Ovary (tissue), 9 donors: ENCODE data around the gene RNF41. TPM values are rescaled to one million over a fixed set of nuclear protein-coding genes. Genes with fewer than 3 reads are reported as not detected.

ENCODE experiments used
- DNase-seq, 5 donors: peaks; one replicate each; pipeline ENCODE4 v3.0.0-alpha.2; 2019 to 2020
- H3K27ac ChIP-seq, 2 donors: fragments of 200-600 bp; one replicate each; pipeline versions ENCODE4 v1.5.1 to v1.8.0; 2019 to 2022
- H3K27me3 ChIP-seq: fragments of 200-600 bp; one replicate; pipeline ENCODE4 v1.8.0; 2022
- H3K36me3 ChIP-seq: fragments of 200-600 bp; sonication (generic); one replicate; pipeline ENCODE4 v1.5.1; 2019
- H3K4me1 ChIP-seq: one replicate; pipeline ENCODE4 v1.8.1; 2013; ENCODE audit warnings: mild to moderate bottlenecking, moderate library complexity; ENCODE audit not compliant: insufficient read depth
- H3K4me3 ChIP-seq: fragments of 200-600 bp; sonication (generic); one replicate; pipeline ENCODE4 v1.5.1; 2017
- H3K9me3 ChIP-seq, 2 donors: fragments of 200-600 bp in 1 of 2; sonication (generic) in 1 of 2; one replicate each; pipeline versions ENCODE4 v1.5.1 to v1.8.1; 2013 to 2019; ENCODE audit warnings: mild to moderate bottlenecking in 1 of 2, moderate library complexity in 1 of 2
- CTCF ChIP-seq, 3 donors: fragments of 450-650 bp in 2 of 3; fragments of 200-600 bp in 1 of 3; IDR thresholded peaks; one replicate each; pipeline versions ENCODE4 v1.5.1 to v1.8.0; 2016 to 2022; ENCODE audit warnings: antibody characterized with exemption in 3 of 3, mild to moderate bottlenecking in 1 of 3
- EP300 ChIP-seq: sonication (generic); formaldehyde crosslinking; IDR thresholded peaks from one replicate; pipeline ENCODE4 v1.6.1; 2017; ENCODE audit warnings: antibody characterized with exemption
- POLR2A ChIP-seq: fragments of 450-650 bp; IDR thresholded peaks from one replicate; pipeline ENCODE4 v1.6.1; 2017; ENCODE audit warnings: antibody characterized with exemption, mild to moderate bottlenecking, moderate library complexity
- WGBS, 3 donors: extraction: QIAGEN DNeasy Blood & Tissue Kit in 1 of 3; methylation state at CpG; one replicate each; pipeline versions ENCODE4 v1.1.5 to v1.1.7; 2013 to 2017; 5-methylcytosine and 5-hydroxymethylcytosine counted together
- intact Hi-C, 4 donors: fragments of 100-400 bp; cut with DNase I; formaldehyde crosslinking; loops; one replicate each; pipeline versions ENCODE4 v1.11.0 to v1.15.1; 2022 to 2023
- polyA plus RNA-seq, 2 donors: library from polyadenylated mRNA; stranded (reverse); fragments of 200-250 nt in 1 of 2; fragments of 350-450 nt in 1 of 2; fragmentation: Illumina TruSeq in 1 of 2; extraction: RNeasy Lipid Tissue Mini Kit (QIAGEN cat#74804) in 1 of 2; gene quantifications; one replicate each; pipeline ENCODE4 v1.2.3, GENCODE V29; 2013 to 2014
- total RNA-seq, 7 donors: library from RNA; depleted of rRNA in 2 of 7; stranded (reverse); fragments of >200 nt in 2 of 7; fragmentation: NEBNext Ultra II Directional in 3 of 7; extraction: Animal tissue kit (Norgen Biotek cat#: 25700) in 3 of 7; gene quantifications; one replicate each; pipeline versions ENCODE4 v1.1.0 to v1.2.4, GENCODE V29; 2016 to 2023
- donor health status: DM: no; HTN: no; CAD: no; lungs with moderate emphysema.
- donor health status: DM: no; HTN: no; CAD: no.
- donor health status: Bipolar disorder and iron deficiency.
- donor health status: DM: yes; HTN: yes; CAD: no.
- donor health status: DM: no; HTN: no; CAD: no.
- donor health status: DM: yes; HTN: yes; CAD: no.

Gene RNF41
- total and polyA plus RNA-seq, 9 donors, result 29.4 to 55.6 (median 40.6) TPM

GRCh38 chr12:56255671-56256070 lies 33.9 kb upstream of the RNF41 start:
- Histone ChIP-seq H3K36me3 (peaks cover 2% of the 10 kb centered on the region), H3K9me3 (no peaks in the 10 kb centered on the region), H3K4me3 (no peak overlapping the region), H3K27ac (no peak overlapping the region), H3K27me3 (no peaks in the 10 kb centered on the region), H3K4me1 (peaks cover 4% of the 10 kb centered on the region)
- intact Hi-C loops, result no loop called here
- DNase-seq, result no peak
- 82 to 85% (median 84%) methylated on average over 7 of the region's 7 CpGs for WGBS, 3 donors
- no peak for TF ChIP-seq POLR2A
- no peak for TF ChIP-seq CTCF (IDR thresholded peaks at IDR 0.05)
- no peak for TF ChIP-seq EP300

DNA sequence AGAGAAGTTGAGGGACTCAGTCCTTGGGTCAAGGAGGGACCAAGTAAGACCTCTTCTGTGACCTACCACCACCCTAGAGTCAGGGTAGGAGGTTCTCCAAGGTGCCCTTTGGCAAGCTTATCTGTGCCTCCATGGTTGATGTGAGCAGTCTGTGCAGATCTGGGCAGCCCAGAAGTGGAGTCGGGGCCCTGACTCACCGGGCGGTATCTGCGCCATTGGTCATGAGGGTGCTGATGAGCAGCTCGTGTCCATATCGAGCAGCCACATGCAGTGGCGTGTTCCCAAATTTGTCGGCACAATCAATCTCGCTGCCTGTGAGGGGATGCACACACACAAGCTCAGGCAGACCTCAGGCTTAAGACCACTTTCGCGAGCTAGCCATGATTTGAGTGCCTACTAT lies 31.4 kb upstream of the RNF41 start:
- no peak for DNase-seq
- Histone ChIP-seq H3K27me3 (no peaks in the 10 kb centered on the region), H3K36me3 (peaks cover 2% of the 10 kb centered on the region), H3K9me3 (no peaks in the 10 kb centered on the region), H3K4me1 (peaks cover 4% of the 10 kb centered on the region), H3K4me3 (no peak overlapping the region), H3K27ac (no peak overlapping the region)
- TF ChIP-seq EP300 (no peak), CTCF (IDR thresholded peaks at IDR 0.05) (no peak), POLR2A (no peak)
- WGBS, 3 donors, result 89 to 92% (median 92%) methylated on average over 11 of the region's 11 CpGs
- intact Hi-C loops, result no loop called here

DNA sequence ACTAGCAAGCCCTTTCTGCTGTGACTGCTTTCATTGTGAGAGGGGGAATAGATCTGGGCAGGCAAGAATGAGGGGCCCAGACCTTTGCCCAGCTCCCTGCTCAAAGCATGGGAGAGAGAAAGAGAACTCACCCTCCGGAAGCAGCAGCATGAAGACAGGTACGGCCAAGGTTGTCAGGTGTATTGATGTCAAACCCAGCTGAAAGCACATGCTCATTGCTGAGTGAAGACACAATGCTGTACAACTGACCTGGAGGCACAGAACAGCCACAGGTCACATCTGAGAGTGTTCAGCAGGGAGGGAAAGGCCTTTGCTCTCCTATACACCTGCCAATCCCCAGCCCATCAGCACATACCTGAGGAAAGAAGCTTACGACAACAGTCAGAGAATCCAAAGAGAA lies 30.9 kb upstream of the RNF41 start:
- TF ChIP-seq EP300, result no peak
- TF ChIP-seq CTCF (IDR thresholded peaks at IDR 0.05), result no peak
- TF ChIP-seq POLR2A, result no peak
- intact Hi-C loops, result no loop called here

GRCh38 chr12:56248711-56249110 lies 27.0 kb upstream of the RNF41 start:
- intact Hi-C loops, result no loop called here
- no peaks in the 10 kb centered on the region for H3K27me3 ChIP-seq
- H3K9me3 ChIP-seq, result no peaks in the 10 kb centered on the region
- no peak overlapping the region for H3K4me3 ChIP-seq
- 87 to 94% (median 90%) methylated on average over 8 of the region's 8 CpGs for WGBS, 3 donors
- peaks cover 5% of the 10 kb centered on the region for H3K36me3 ChIP-seq
- TF ChIP-seq EP300 (no peak), POLR2A (no peak), CTCF (IDR thresholded peaks at IDR 0.05) (no peak)
- no peaks in the 10 kb centered on the region for H3K4me1 ChIP-seq
- H3K27ac ChIP-seq, result no peak overlapping the region
- no peak for DNase-seq

More for the DNA sequence above, 30.9 kb upstream of the RNF41 start:
- Histone ChIP-seq H3K36me3 (peaks cover 2% of the 10 kb centered on the region), H3K27me3 (no peaks in the 10 kb centered on the region), H3K4me1 (peaks cover 4% of the 10 kb centered on the region), H3K9me3 (no peaks in the 10 kb centered on the region), H3K4me3 (no peak overlapping the region), H3K27ac (no peak overlapping the region)
- DNase-seq, result no peak
- 90 to 96% (median 91%) methylated on average over 3 of the region's 3 CpGs for WGBS, 3 donors
